ENCODE results near the gene DUOXA1.

Gene DUOXA1

DNA sequence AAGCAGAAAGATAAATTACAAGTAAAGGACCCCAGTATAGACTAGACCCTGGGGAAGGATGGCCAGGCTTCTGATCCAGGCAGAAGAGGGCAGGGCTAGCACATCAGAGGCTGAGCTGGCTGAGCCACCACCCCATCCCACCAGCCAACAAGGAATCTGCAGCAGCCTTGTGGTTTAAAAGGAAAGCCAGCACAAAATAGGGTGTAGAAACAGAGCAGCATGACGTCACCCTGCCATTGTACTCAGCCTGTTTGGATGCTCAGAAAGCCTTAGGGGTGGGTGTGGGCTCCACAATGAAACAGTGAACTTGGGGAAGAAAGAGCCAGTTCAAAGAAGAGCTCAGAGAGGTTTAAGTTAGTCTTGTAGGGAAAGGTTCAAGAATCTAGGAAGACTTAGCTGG lies 28.3 kb upstream of the DUOXA1 start:
- no peak for TF ChIP-seq TAF1 (IDR thresholded peaks at IDR 0.05; ENCODE audit: borderline replicate concordance, insufficient read depth, low read length)
- TF ChIP-seq FOXP2 (optimal IDR thresholded peaks at IDR 0.05; ENCODE audit: borderline replicate concordance, extremely low read depth, extremely low read length, insufficient read depth): no peak
- TF ChIP-seq POLR2AphosphoS5 (IDR thresholded peaks at IDR 0.05; ENCODE audit: low read depth, low read length): no peak
- TF ChIP-seq SIN3A (IDR thresholded peaks at IDR 0.05; ENCODE audit: borderline replicate concordance, insufficient read depth, low read length): no peak
- TF ChIP-seq, protein P1, sequence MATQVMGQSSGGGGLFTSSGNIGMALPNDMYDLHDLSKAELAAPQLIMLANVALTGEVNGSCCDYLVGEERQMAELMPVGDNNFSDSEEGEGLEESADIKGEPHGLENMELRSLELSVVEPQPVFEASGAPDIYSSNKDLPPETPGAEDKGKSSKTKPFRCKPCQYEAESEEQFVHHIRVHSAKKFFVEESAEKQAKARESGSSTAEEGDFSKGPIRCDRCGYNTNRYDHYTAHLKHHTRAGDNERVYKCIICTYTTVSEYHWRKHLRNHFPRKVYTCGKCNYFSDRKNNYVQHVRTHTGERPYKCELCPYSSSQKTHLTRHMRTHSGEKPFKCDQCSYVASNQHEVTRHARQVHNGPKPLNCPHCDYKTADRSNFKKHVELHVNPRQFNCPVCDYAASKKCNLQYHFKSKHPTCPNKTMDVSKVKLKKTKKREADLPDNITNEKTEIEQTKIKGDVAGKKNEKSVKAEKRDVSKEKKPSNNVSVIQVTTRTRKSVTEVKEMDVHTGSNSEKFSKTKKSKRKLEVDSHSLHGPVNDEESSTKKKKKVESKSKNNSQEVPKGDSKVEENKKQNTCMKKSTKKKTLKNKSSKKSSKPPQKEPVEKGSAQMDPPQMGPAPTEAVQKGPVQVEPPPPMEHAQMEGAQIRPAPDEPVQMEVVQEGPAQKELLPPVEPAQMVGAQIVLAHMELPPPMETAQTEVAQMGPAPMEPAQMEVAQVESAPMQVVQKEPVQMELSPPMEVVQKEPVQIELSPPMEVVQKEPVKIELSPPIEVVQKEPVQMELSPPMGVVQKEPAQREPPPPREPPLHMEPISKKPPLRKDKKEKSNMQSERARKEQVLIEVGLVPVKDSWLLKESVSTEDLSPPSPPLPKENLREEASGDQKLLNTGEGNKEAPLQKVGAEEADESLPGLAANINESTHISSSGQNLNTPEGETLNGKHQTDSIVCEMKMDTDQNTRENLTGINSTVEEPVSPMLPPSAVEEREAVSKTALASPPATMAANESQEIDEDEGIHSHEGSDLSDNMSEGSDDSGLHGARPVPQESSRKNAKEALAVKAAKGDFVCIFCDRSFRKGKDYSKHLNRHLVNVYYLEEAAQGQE (IDR thresholded peaks at IDR 0.05; ENCODE audit: insufficient read depth in 1 of 2, low read depth in 2 of 2, low read length in 2 of 2): no peak

DNA sequence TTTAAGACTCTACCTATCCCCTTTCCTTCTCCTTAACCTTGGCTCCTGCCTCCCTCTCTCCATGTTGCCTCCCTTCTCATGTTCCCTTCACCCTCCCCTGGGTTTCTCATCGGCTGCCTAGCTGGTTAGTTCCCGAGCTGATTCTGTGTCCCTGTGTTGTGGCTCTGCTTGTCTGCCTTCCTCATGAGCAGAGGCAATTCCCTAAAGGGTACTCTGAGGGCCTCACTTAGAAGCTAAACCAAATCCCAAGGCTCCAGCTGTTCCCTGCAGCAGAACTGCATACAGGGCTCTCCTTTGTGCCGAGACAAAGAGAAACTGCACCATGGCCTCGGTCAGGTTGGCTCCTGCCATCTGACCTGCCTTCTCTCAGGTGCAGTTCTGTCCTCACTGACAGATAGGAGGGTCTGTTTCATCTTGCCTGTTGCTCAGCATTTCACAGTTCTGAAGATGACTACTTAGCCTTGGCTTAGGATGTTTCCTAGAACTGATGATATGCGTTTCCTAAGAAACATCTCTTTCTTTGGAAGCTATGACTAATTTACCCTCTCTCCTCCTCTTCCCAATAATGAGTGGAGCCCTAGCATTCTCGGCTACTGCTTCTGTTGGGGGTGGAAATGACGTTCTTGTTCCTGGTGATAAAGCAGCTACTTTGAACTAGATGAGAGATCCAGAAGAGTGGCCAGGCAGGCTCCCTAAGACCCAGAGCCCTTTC lies 27.2 kb upstream of the DUOXA1 start:
- TF ChIP-seq POLR2AphosphoS5 (IDR thresholded peaks at IDR 0.05; ENCODE audit: low read depth, low read length) (no peak), SIN3A (IDR thresholded peaks at IDR 0.05; ENCODE audit: borderline replicate concordance, insufficient read depth, low read length) (no peak)

DNA sequence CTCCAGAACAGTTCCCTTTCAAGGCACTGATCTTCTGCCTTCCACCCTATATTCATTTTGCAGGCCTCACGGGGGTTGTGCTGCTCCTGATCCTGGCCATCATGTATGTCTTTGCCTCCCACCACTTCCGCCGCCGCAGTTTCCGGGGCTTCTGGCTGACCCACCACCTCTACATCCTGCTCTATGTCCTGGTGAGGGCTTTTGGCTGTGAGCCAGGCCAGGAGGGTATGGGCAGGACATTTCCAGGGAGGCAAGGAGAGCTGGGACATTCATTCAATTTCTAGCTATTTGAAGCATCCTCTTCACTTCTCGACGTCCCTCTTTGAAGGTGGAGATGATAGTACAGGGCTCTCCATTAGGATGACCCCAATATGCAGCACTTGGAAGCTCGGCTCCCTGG lies 26.1 kb upstream of the DUOXA1 start:
- no peak for TF ChIP-seq FOXP2 (optimal IDR thresholded peaks at IDR 0.05; ENCODE audit: borderline replicate concordance, extremely low read depth, extremely low read length, insufficient read depth)
- TF ChIP-seq, protein P1 (IDR thresholded peaks at IDR 0.05; ENCODE audit: insufficient read depth in 1 of 2, low read depth in 2 of 2, low read length in 2 of 2): no peak
- TF ChIP-seq TAF1 (IDR thresholded peaks at IDR 0.05; ENCODE audit: borderline replicate concordance, insufficient read depth, low read length): no peak
- no peak for TF ChIP-seq SIN3A (IDR thresholded peaks at IDR 0.05; ENCODE audit: borderline replicate concordance, insufficient read depth, low read length)
- TF ChIP-seq POLR2AphosphoS5 (IDR thresholded peaks at IDR 0.05; ENCODE audit: low read depth, low read length): no peak

DNA sequence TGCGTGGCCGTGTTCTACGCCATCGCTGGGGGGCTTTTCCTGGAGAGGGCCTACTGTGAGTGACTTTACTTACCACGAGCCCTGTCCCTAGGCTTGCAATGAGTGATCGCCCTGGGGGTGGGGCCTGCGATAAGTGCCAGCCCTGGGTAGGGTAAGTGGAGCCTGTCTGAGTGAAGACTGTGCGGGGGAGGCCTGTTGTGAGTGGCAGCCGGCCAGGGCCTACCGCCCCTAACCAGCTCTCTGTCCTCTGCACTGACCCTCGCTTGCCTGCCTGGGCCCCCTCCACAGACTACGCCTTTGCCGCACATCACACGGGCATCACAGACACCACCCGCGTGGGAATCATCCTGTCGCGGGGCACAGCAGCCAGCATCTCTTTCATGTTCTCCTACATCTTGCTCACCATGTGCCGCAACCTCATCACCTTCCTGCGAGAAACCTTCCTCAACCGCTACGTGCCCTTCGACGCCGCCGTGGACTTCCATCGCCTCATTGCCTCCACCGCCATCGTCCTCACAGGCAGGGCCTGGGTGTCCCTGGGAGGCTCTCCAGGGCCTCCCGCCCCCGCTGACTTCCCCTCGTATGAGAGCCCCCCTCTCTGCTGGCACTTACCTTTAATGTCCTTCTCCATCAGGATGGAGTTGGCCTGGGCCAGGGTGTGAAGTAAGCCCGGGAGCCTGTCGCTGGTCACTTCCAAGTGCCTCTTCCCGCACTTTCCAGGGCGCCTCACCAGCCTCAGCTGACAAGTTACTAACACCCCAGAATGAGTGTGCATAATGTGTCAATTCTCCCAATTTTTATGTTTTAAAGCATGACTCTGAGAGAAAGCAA lies 22.5 kb upstream of the DUOXA1 start:
- TF ChIP-seq, protein P1 (IDR thresholded peaks at IDR 0.05; ENCODE audit: insufficient read depth in 1 of 2, low read depth in 2 of 2, low read length in 2 of 2): no peak
- no peak for TF ChIP-seq TAF1 (IDR thresholded peaks at IDR 0.05; ENCODE audit: borderline replicate concordance, insufficient read depth, low read length)
- no peak for TF ChIP-seq SIN3A (IDR thresholded peaks at IDR 0.05; ENCODE audit: borderline replicate concordance, insufficient read depth, low read length)
- TF ChIP-seq POLR2AphosphoS5 (IDR thresholded peaks at IDR 0.05; ENCODE audit: low read depth, low read length): no peak
- no peak for TF ChIP-seq FOXP2 (optimal IDR thresholded peaks at IDR 0.05; ENCODE audit: borderline replicate concordance, extremely low read depth, extremely low read length, insufficient read depth)

DNA sequence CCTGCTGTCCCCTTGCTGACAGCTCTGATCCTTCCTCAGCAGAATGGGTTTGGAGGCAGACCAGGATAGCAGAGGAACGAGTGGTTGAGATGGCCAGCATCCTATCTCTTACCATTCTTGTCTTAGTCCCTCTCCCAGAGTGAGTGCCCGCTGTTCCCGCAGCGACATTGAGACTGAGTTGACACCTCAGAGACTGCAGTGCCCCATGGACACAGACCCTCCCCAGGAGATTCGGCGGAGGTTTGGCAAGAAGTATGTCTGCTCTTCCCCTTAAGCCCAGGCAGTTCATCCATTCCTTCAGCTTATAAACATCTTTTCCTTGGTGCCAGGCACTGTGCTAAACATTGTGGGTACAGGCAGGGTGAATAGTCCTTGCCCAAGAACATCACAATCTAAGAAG lies 21.3 kb upstream of the DUOXA1 start:
- no peak for TF ChIP-seq POLR2AphosphoS5 (IDR thresholded peaks at IDR 0.05; ENCODE audit: low read depth, low read length)
- no peak for TF ChIP-seq FOXP2 (optimal IDR thresholded peaks at IDR 0.05; ENCODE audit: borderline replicate concordance, extremely low read depth, extremely low read length, insufficient read depth)
- TF ChIP-seq, protein P1 (IDR thresholded peaks at IDR 0.05; ENCODE audit: insufficient read depth in 1 of 2, low read depth in 2 of 2, low read length in 2 of 2): no peak
- TF ChIP-seq SIN3A (IDR thresholded peaks at IDR 0.05; ENCODE audit: borderline replicate concordance, insufficient read depth, low read length): no peak
- no peak for TF ChIP-seq TAF1 (IDR thresholded peaks at IDR 0.05; ENCODE audit: borderline replicate concordance, insufficient read depth, low read length)
